ENCODE results near the gene DGLUCY.

Gene DGLUCY

GRCh38 chr14:91273273-91273884, 159.5 kb downstream of the DGLUCY start:
- no peaks in the 10 kb centered on the region for H3K4me1 ChIP-seq (ENCODE audit: insufficient read depth, insufficient read length)
- H3K36me3 ChIP-seq (ENCODE audit: insufficient read depth, insufficient read length, low read length): peaks cover 42% of the 10 kb centered on the region
- no peaks in the 10 kb centered on the region for H3K27me3 ChIP-seq (ENCODE audit: insufficient read depth, insufficient read length)
- H3K9me3 ChIP-seq (ENCODE audit: insufficient read depth, low read length): no peaks in the 10 kb centered on the region
- H3K9ac ChIP-seq (ENCODE audit: insufficient read length, low read depth): no peak overlapping the region
- no peak overlapping the region for H3K4me3 ChIP-seq (ENCODE audit: insufficient read length, low read depth)
- TF ChIP-seq YY1 (IDR thresholded peaks at IDR 0.05; ENCODE audit: insufficient read depth, insufficient read length): no peak
- no peak for DNase-seq (ENCODE audit: low read depth, low spot score)

- Histone ChIP-seq H3K9ac (ENCODE audit: insufficient read length, low read depth) (no peak overlapping the region), H3K4me1 (ENCODE audit: insufficient read depth, insufficient read length) (no peaks in the 10 kb centered on the region), H3K36me3 (ENCODE audit: insufficient read depth, insufficient read length, low read length) (peaks cover 45% of the 10 kb centered on the region), H3K27me3 (ENCODE audit: insufficient read depth, insufficient read length) (no peaks in the 10 kb centered on the region), H3K9me3 (ENCODE audit: insufficient read depth, low read length) (no peaks in the 10 kb centered on the region), H3K4me3 (ENCODE audit: insufficient read length, low read depth) (no peak overlapping the region)
- no peak for TF ChIP-seq ZNF274 (IDR thresholded peaks at IDR 0.05; ENCODE audit: low read depth, low read length)
- TF ChIP-seq SUZ12 (IDR thresholded peaks at IDR 0.05; ENCODE audit: extremely low read depth, insufficient read depth, insufficient read length): no peak
- TF ChIP-seq YY1 (IDR thresholded peaks at IDR 0.05; ENCODE audit: insufficient read depth, insufficient read length): no peak
- no peak for DNase-seq (ENCODE audit: low read depth, low spot score)
Observed at GRCh38 chr14:91273885-91274273, 160.0 kb downstream of the DGLUCY start.

GRCh38 chr14:91274796-91275195, 160.9 kb downstream of the DGLUCY start:
- Histone ChIP-seq H3K9ac (ENCODE audit: insufficient read length, low read depth) (no peak overlapping the region), H3K36me3 (ENCODE audit: insufficient read depth, insufficient read length, low read length) (peaks cover 51% of the 10 kb centered on the region), H3K4me3 (ENCODE audit: insufficient read length, low read depth) (no peak overlapping the region), H3K9me3 (ENCODE audit: insufficient read depth, low read length) (no peaks in the 10 kb centered on the region), H3K27me3 (ENCODE audit: insufficient read depth, insufficient read length) (no peaks in the 10 kb centered on the region), H3K4me1 (ENCODE audit: insufficient read depth, insufficient read length) (no peaks in the 10 kb centered on the region)
- no peak for DNase-seq (ENCODE audit: low read depth, low spot score)
- TF ChIP-seq SUZ12 (IDR thresholded peaks at IDR 0.05; ENCODE audit: extremely low read depth, insufficient read depth, insufficient read length) (no peak), ZNF274 (IDR thresholded peaks at IDR 0.05; ENCODE audit: low read depth, low read length) (no peak), YY1 (IDR thresholded peaks at IDR 0.05; ENCODE audit: insufficient read depth, insufficient read length) (no peak)

Measured in NT2/D1 (cell line).